GM12878 (cell line): Measurements from ENCODE around the gene ITPR2.

Experiments
- CTCF ChIP-seq, 3 experiments: IDR thresholded peaks in 2 of 3; conservative IDR thresholded peaks in 1 of 3; 2 replicates each; pipeline ENCODE4 v1.5.1; 2011; ENCODE audit warnings: low read depth in 3 of 3, low read length in 3 of 3, mild to moderate bottlenecking in 3 of 3, control low read depth in 2 of 3, moderate library complexity in 2 of 3, inconsistent platforms in 1 of 3, mixed read lengths in 1 of 3; ENCODE audit not compliant: control insufficient read depth in 2 of 3, insufficient read depth in 1 of 3; ENCODE audit errors: extremely low read depth in 1 of 3
- EZH2 ChIP-seq: IDR thresholded peaks from 2 replicates; pipeline ENCODE4 v1.6.1; 2012; ENCODE audit warnings: low read depth, mild to moderate bottlenecking, control low read depth, inconsistent platforms, low read length, borderline replicate concordance; ENCODE audit not compliant: control insufficient read depth
- FOXK2 ChIP-seq: fragments of 450-650 bp; IDR thresholded peaks from 2 replicates; pipeline ENCODE4 v1.6.1; 2017; ENCODE audit warnings: mild to moderate bottlenecking, moderate library complexity
- HDGF ChIP-seq: fragments of 450-650 bp; IDR thresholded peaks from 2 replicates; pipeline ENCODE4 v1.6.1; 2016; ENCODE audit warnings: antibody characterized with exemption
- MTA3 ChIP-seq: IDR thresholded peaks from 2 replicates; pipeline ENCODE4 v1.6.1; 2012; ENCODE audit warnings: low read length, inconsistent platforms, borderline replicate concordance
- MXI1 ChIP-seq: fragments of 150-350 bp; IDR thresholded peaks from 2 replicates; pipeline ENCODE4 v1.6.1; 2011; ENCODE audit warnings: low read depth, mild to moderate bottlenecking, inconsistent platforms, low read length, improper control_type of control experiment
- POLR2A ChIP-seq: IDR thresholded peaks from 2 replicates; pipeline ENCODE4 v1.6.1; 2011; ENCODE audit warnings: low read depth, mild to moderate bottlenecking, low read length
- RCOR1 ChIP-seq: conservative IDR thresholded peaks from 2 replicates; pipeline ENCODE4 v1.6.1; 2012; ENCODE audit warnings: low read depth, low read length, improper control_type of control experiment
- SKIL ChIP-seq: fragments of 450-650 bp; IDR thresholded peaks from 2 replicates; pipeline ENCODE4 v1.6.1; 2017; ENCODE audit warnings: mild to moderate bottlenecking, low read depth, inconsistent platforms; ENCODE audit not compliant: poor library complexity, severe bottlenecking
- SMC3 ChIP-seq: IDR thresholded peaks from 2 replicates; pipeline ENCODE4 v1.6.1; 2011; ENCODE audit warnings: low read length, improper control_type of control experiment, borderline replicate concordance
- ZNF687 ChIP-seq: fragments of 450-650 bp; IDR thresholded peaks from 2 replicates; pipeline ENCODE4 v1.6.1; 2017; ENCODE audit warnings: mild to moderate bottlenecking, moderate library complexity
- TF ChIP-seq, protein P1 (sequence below): IDR thresholded peaks from 2 replicates; pipeline ENCODE4 v1.6.1; 2012; ENCODE audit warnings: low read length, inconsistent platforms
- TF ChIP-seq, protein P2 (sequence below): IDR thresholded peaks from 2 replicates; pipeline ENCODE4 v1.6.1; 2011; ENCODE audit warnings: borderline replicate concordance, low read depth, mild to moderate bottlenecking, moderate library complexity, low read length; ENCODE audit not compliant: insufficient read depth, poor library complexity, severe bottlenecking

GRCh38 chr12:26514364-26514763 is 318.6 kb downstream of the ITPR2 start:
- TF ChIP-seq, protein P1, sequence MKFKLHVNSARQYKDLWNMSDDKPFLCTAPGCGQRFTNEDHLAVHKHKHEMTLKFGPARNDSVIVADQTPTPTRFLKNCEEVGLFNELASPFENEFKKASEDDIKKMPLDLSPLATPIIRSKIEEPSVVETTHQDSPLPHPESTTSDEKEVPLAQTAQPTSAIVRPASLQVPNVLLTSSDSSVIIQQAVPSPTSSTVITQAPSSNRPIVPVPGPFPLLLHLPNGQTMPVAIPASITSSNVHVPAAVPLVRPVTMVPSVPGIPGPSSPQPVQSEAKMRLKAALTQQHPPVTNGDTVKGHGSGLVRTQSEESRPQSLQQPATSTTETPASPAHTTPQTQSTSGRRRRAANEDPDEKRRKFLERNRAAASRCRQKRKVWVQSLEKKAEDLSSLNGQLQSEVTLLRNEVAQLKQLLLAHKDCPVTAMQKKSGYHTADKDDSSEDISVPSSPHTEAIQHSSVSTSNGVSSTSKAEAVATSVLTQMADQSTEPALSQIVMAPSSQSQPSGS: peak; percentile 41; the same call in 1 of the 2 replicates
- TF ChIP-seq HDGF (no peak), SKIL (no peak), MTA3 (no peak), MXI1 (no peak), SMC3 (no peak), CTCF (IDR thresholded peaks at IDR 0.05 in 2 of 3, conservative IDR thresholded peaks at IDR 0.05 in 1 of 3; ENCODE audit: control insufficient read depth in 2 of 3, extremely low read depth in 1 of 3, insufficient read depth in 1 of 3, low read depth in 3 of 3, low read length in 3 of 3) (no peak), POLR2A (no peak), EZH2 (no peak), ZNF687 (no peak), FOXK2 (no peak), RCOR1 (no peak)
- TF ChIP-seq, protein P2, sequence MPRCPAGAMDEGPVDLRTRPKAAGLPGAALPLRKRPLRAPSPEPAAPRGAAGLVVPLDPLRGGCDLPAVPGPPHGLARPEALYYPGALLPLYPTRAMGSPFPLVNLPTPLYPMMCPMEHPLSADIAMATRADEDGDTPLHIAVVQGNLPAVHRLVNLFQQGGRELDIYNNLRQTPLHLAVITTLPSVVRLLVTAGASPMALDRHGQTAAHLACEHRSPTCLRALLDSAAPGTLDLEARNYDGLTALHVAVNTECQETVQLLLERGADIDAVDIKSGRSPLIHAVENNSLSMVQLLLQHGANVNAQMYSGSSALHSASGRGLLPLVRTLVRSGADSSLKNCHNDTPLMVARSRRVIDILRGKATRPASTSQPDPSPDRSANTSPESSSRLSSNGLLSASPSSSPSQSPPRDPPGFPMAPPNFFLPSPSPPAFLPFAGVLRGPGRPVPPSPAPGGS: no peak
